ENCODE measurements around the gene SERP1.

Gene SERP1

DNA sequence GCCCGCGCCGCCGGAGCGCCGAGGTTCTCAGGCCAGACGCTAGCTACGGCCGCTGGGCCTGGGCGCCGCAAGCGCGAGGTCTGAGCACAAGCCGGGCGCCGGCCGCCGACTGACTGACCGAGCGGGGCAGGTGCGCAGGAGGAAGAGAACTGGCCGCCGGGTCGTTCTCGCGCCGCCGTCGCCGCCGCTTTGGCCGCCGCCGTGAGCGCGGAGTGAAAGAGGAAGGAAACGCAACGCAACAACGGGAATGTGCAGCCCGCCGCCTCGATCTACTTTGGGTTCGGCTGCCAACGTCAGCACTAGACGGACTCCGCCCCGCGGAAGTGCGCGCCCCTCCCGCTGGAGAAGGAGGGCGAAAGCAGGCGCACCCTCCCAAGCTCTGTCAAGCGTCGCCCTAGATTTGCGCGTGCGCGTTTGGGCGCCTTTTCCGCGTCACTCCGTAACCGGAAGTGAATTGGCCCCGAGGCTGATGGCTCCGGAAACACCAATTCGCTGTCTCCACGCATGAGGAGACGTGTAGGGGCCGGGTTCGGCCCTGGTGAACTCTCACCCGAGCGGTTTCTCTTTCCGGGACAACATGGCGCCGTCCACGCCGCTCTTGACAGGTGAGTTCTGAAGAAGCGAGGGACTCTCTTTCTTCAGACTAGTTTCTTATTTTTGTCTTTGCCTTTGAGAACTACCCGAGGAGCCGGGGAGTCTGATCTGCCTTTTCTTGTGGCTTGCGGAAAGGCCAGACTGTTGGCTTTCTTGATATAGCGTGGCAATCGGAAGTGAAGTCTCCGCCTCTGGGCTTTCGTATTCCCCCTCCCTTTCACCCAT lies at the start of gene SERP1, which contains the start of gene EIF2A:
Gene SERP1 (minus strand): TSS at position 271 of the 819 bp plus-strand sequence. CDS start 361 bp downstream, outside the sequence.
Gene EIF2A (plus strand): TSS at position 562 of the 819 bp plus-strand sequence. CDS start 16 bp downstream, at position 578.
- DNase-seq (ENCODE audit: low read depth, low spot score) = peak; percentile 100

DNA sequence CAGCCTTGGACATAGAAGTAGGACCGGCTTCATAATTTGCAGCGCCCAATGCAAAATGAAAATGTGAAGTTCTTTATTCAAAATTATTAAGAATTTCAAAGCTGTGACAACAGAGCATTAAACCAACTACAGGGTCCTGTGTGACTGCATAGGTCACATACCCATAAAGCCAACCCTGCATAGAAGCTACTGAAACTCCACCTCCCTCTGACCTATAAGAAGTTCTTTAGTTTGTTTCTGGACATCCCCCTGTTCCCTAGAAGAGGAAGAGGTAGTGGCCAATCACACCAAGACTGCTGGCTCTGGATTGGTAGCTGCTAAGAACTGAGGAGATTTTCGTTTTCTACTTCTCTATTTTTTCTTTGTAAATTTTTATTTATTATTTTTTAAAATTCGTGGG lies 47.9 kb upstream of the SERP1 start:
- DNase-seq (ENCODE audit: low read depth, low spot score) = no peak

DNA sequence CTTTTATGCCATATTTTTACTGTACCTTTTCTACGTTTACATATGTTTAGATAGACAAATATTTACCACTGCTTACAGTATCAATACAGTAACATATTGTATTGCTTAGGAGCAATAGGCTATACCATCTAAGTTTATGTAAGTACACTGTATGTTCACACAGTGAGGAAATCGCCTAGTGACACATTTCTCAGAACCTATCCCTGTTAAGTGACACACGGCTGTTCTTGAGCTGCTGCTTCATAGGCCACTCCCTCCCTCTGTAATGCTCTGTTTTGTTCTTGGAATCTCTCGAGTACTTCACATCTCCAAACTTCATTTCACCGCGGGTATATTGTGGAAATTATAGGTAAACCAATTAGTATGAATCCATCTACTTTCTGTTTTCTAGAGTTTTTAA lies 43.5 kb upstream of the SERP1 start:
- no peak for DNase-seq (ENCODE audit: low read depth, low spot score)

DNA sequence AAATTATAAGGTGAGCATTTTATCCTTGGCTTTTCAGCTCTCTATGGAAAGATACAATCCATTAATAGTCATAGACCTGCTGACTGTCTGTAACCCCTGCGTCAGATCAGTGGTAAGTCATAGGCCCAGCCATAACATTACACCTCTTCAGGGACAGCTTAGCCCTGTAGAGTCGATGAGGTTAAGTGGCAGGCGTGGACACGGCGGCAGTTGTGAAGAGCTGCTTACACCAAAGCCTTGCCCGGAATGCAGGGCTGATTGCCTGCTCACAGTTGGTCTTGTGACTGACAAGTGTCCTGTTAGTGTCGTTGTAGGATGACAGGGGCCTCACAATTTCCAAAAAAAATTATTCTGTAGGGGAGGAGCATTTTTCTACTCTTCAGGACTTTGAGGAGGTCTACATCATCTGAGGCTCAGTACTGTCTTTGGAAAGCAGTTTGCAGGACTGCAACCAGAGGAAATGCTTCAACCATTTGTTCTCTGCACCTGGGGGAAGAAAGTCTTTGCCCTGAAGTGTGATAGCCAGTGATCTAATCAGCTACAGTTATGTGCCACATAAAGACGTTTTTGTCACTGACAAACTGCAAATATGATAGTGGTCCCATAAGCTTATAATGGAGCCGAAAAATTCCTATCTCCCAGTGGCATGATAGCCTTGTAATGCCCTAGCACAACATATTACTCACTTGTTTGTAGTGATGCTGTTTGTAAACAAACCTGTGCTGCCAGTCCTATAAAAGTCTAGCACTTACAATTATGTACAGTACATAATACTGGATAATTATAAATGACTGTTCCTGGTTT lies 41.9 kb upstream of the SERP1 start:
- no peak for DNase-seq (ENCODE audit: low read depth, low spot score)

DNA sequence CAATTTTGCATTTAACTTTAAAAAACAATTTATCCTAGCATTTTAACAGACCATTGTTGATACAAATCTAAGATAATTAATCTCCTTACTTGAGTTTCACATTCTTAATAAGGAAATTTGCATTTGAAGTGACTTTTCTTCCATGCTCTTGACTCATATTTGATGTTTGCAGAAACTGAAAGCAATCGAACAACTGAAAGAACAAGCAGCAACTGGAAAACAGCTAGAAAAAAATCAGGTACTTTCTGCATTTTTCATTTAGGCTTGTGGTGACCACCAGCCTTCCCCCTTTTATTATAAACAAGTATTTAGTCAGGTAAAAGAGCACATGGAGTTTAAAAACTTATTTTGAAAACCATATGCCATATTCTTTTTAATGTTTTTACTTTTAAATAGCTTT lies 36.7 kb upstream of the SERP1 start:
- no peak for DNase-seq (ENCODE audit: low read depth, low spot score)

DNA sequence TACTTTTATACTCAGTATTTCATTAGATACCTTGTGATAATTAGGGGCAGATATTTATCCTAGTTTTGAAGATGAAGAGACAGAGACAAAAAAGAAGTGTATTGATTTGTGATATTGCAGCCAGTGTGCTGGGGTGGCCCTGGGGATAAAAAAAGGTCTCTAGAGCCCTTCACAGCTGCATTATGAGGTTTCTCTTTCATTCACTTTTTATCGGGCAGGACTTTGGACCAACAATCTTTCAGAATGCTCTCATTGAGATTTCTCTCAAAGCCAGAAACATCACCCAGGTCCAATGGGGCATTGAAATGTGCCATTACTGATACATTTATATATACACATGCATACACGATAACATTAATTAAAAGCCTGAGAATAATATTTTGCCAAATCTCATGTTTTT lies 36.3 kb upstream of the SERP1 start:
- DNase-seq (ENCODE audit: low read depth, low spot score) = no peak

DNA sequence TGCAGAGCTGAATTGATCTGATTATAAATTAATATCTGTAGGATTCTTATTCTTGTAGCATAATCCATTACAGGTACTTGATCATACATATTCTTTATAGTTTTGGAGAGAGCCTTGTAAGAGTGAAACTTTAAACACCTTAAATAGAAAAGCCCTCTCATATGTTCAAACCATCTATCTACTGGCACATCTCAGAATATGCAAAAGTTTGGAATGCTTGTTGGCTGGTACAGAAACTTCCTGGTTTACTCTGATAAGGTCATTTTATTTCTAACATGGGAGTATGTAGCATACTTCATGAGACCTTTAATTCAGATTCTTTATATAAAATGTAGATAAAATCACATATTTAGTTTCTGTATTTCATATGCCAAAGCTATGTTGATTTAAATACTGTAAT lies 34.9 kb upstream of the SERP1 start:
- no peak for DNase-seq (ENCODE audit: low read depth, low spot score)

DNA sequence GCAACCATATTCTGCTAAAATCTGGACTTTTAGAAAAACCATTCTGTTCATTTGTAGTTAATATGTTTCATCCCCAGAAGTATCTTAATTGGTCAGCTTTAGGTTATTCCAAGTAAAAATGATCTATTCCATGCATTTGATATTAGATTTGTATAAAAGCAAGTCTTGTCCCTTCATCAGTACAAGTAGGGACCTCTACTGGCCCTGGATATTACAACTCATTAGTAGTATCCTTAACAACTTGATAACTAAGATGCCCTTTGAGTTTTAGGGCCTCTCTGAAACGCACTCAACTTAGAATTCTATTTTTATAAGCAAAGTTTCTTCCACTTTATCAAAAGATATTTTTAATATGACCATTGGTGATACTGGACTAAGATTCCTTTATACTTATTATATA lies 31.6 kb upstream of the SERP1 start:
- DNase-seq (ENCODE audit: low read depth, low spot score) = no peak

DNA sequence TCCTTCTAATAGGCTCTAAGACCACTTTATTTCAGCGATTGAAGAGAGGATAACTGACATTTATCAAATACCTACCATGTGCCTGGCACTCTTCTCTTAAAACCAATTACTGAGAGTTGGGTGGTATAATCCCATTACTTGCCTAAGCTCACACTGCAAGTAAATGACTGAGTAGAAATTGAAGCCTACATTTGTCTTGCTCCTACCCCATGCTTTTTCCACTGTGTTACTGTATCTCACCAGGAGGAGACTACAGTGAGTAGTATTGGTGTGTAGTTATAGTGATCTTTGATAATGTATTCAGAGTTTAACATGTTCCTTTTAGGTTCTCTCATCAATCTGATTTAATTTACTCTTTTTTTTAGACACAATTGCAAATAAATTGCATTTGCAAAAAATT lies 21.0 kb upstream of the SERP1 start:
- DNase-seq (ENCODE audit: low read depth, low spot score) = no peak

DNA sequence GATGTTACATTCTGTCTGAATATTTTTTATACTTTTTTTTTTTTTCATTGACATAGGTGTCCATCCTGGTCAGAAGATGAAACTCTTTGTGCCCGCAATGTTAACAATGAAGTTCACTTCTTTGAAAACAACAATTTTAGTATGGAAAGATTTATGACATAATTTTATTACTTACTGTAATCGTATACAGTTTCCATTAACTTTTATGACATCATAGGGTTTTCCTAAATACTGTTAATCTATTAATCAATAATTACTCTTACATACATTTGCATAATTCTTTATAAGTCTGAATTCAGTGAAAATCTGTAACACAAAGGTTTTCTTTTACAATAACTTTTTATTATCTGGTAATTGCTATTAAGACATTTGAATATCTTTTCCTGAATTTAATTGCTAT lies 17.9 kb upstream of the SERP1 start:
- DNase-seq (ENCODE audit: low read depth, low spot score) = no peak

DNA sequence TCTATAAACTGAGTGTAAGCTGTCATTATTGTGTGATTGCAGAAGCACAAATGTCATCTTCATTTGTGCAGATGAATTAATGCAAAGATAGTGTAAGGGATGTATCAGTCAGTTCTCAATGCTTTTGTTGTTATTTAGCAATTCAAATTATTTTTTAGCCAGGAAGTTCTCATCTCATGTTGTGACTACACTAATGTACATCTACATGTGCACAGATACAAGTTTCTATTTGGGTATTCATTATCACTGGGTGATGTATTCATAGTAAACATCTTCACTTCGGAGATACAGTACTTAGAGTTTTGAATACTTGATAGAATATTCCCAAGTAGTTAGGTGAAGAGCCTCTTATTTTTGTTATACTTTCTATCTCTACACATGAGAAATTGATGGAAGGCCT lies 11.4 kb upstream of the SERP1 start:
- no peak for DNase-seq (ENCODE audit: low read depth, low spot score)

DNA sequence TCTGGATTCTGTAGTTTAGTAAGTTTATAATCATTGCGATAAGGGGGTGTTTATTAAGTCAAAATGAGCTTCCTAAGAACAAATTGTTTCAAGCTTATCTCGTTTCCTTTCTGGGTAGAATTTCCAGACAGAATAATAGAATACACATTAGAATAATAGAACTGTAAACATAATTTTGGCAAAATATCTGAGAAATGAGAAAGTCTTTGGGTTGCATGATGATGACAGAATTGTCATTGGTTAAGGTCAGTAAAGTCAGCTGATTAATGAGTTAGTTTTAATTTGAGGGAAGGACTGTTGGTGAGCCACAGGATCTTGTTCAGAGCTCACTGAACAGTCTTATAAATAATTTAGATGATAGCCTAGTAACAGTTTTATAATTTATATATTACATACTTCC lies 10.5 kb upstream of the SERP1 start:
- no peak for DNase-seq (ENCODE audit: low read depth, low spot score)

DNA sequence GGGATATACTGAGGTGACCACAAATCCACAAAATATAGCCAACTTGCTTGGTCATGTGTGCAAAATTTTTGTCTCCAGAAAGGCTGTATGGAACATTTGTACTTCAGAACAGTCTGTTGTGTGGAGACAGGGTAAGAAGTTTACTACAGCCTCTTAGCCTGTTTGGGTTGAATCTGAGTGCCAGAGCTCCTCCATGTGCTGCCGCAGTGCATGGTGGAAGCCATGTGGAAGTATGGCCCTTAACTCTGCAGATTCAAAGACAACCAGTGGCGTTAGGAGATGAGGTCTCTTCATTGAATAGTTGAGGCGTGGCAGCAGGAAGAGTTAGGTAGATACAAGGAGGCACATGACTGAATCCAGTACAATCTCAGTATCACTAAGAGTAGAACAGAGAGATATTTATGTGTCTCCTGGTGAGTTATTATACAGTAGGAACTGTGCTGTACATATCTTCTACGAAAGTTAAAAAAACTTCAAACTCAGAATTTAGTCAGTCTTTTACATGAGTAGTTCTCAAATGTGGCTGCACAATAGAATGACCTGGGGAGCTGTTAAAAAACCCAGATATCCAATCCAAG lies 9.7 kb upstream of the SERP1 start:
- DNase-seq (ENCODE audit: low read depth, low spot score) = no peak

DNA sequence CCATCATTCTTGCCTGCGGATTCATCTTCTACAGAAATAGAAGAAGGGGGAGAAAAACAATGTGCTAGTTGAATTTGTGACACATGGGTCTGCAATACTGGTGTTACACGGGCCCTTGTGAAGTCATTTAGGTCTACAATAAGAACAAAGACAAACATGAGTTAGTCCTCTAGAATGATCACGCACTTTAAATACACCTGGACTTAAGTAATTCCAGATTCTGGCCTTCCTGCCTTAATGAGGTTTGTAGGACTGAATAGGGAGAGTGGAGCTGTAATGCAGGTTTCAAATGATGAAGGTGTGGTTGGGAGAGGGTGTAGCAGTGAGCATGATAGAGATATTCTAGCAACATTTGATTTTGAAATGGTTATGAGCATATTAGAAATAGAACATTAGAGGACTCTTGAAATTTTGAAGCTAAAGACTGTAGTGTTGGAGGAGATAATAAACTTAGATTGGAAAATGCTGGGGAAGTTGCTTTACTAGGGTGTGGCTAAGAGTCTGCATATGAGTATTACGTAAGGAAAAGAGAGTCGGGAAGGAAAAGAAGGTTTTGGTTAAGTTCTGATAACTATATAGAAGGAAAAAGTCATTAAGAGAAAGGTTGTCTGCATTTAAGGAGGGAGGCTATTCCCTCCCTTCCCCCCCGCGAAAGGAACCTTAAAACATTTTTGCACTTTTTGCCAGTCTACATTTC lies 897 bp upstream of the SERP1 start:
- no peak for DNase-seq (ENCODE audit: low read depth, low spot score)

DNA sequence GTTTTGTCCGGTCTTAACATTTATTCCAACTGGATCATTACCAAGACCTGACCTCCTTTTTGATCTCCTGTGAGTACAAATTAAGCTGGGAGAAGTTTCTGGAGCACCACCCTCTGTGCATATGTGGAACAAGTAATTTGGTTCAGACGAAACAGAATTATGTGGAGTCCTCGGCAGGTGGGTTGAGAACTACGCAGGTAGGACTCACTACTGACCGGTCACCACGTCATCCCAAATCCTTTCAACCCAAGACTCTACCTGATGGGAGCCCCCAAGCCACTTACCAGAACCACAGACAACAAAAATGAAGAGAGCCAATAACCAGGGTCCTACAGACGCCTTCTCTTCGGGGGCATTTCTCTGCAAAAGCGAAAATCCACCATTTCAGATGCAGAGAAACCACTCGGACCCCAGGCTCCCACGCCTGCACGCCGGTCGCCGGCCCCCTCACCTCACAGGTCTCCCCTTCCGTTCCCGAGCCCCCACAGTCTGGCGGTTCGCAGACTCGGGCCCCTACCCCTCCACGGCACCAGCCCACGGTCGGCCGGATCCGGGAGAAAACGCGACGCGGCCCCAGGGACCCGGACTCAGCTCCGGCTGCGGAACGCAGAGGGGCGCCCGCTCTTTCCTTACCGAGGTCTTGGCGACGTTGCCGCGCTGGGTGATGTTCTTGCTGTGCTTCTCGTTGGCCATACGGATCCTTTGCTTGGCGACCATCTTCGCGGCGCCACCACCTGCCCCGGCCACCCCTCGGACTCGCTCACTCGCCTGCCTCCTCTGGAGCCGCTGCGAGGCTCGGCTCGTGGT lies 674 bp downstream of the SERP1 start:
- DNase-seq (ENCODE audit: low read depth, low spot score) = peak; percentile 3

DNA sequence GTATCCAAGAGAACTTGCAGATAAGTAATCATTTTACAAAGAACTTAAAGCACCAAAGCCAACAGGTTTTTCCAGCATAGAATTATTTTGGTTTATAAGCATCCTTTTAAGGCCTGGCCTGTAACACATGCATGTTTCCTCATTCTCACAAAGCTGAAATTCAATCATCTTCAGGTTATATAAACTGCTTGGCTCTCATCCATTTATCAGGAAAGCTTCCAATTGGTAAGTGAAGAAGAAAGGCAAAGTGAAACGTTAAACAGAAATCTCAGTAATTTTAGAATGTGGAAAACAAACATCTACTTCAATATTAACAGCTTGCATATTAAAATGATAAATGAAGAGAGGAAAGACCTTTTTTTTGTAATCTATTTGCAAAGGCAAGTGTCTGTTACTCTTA lies 1.6 kb downstream of the SERP1 start:
- DNase-seq (ENCODE audit: low read depth, low spot score) = no peak

DNA sequence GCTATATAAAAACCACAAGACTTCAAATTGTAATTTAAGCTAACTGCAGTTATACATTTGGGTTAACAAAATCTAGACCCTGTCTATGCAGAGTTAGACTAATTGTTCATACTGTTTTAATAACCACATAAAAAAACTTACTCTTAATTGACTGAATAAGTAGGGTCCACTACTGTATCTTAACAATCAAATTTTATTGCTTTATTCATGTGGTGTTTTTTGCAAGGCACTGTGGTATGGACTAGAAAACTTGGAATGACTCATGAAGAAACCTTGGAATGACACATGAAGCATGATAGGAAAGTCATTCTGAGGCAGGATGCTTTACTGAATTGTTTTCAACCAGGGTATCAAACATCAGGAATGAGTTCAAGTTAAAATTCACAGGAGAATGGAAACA lies 2.3 kb downstream of the SERP1 start:
- no peak for DNase-seq (ENCODE audit: low read depth, low spot score)

DNA sequence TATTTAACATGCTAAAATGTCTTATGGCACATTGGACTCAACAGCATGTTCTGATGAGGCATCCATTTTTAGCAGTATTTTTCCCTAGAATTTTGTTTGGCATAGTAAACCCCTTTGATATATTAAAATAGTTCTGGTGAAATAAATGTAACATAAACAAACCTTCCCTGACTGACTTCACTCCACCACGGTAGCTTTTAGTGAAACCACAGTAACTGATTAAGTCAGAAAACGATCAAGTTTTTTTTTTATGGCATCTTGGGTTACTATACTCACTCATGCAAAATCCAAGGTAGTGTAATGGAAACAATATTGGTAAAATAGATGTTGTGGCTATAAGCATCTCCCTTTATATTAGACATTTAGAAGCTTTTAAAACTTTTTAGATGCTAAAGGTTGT lies 2.8 kb downstream of the SERP1 start:
- DNase-seq (ENCODE audit: low read depth, low spot score) = no peak

DNA sequence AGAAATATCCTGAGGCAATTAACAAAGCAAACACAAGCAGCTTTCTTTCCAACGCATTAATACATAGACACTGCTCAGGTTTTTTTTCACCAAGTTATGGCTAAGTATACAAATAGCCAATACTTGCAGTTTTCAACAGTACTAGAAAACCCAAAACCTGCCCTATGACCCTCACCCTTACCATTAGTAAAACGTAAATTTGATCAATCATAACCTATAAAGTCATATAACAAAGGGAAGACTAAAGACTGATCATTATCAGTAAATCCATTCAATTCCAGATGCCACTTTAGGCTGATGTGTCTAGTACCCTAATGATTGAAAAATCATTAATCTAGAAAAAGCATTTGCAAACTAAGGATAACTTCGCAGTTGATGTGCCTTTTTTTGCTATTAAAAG lies 3.2 kb downstream of the SERP1 start:
- no peak for DNase-seq (ENCODE audit: low read depth, low spot score)

DNA sequence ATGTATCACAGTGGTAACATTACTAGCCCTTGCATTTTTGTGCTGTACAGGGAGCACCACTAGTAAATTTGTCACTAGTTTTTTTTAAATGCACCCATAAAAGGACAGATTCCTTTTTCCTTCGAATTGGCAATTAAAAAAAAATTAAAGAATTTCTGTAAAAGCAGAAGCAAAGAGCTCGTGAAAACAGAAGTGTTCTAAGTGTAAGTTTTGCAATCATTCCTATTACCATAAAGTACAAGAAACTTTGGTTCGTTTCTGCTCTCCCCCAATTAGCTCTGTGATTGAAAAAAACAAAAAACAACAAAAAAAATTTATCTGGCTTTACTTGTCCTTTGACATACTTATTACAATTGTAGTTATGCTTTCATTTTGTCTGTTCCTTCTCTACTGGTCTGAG lies 5.3 kb downstream of the SERP1 start:
- no peak for DNase-seq (ENCODE audit: low read depth, low spot score)

DNA sequence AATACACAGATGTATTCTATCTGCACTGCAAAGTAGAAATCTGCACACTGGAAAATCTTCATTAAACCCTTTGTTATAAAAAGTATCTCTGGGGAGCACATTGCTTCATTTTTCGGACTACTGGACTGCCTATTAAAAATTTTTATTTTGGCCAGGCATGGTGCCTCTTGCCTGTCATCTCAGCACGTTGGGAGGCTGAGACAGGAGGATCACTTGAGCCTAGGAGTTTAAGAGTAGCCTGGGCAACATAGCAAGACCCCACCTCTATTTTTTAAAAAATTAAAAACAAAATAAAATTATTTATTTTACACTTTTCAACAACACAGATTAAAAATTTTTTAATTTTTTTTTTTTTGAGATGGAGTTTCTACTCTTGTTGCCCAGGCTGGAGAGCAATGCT lies 6.0 kb downstream of the SERP1 start:
- DNase-seq (ENCODE audit: low read depth, low spot score) = no peak

Data from activated CD4-positive, CD25-positive, alpha-beta regulatory T cell treated with anti-CD3 and anti-CD28 coated beads, Interleukin-2, amount 50 U/mL, for 16 hours (primary cell).